Activated gamma-delta T cell (primary cell): ENCODE results near the gene MEIOB.
"Not testable (repeated sequence)": the region's sequence is repeated elsewhere in the genome, so short reads cannot be mapped to it uniquely, and the experiment has no call there.

Experiments
- DNase-seq: peaks from one replicate; lab custom pipeline; 2025; lab: John Stamatoyannopoulos, UW

The MEIOB gene

GRCh38 chr16:1815461-1815860, 56.5 kb downstream of the MEIOB start:
- no peak for DNase-seq

DNA sequence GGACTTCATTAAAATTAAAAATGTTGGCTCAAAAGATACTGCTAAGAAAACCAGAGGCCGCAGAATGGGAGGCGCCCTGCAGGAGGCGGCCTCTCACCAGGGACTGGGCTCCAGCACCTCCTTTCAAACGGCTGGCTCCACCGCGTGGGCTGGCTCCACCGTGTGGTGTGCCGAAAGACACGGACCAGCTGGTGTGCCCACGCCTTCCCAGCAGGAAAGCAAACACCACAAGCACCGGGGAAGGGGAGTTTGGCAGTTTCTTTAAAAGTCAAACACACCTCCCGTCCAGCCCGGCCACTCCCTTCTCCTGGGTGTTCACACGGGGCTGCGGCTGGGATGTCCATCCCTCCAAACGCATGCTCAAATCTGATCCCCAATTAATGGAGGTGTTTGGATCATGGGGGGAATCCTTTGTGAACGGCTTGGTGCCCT, 59.2 kb downstream of the MEIOB start:
- no peak for DNase-seq

DNA sequence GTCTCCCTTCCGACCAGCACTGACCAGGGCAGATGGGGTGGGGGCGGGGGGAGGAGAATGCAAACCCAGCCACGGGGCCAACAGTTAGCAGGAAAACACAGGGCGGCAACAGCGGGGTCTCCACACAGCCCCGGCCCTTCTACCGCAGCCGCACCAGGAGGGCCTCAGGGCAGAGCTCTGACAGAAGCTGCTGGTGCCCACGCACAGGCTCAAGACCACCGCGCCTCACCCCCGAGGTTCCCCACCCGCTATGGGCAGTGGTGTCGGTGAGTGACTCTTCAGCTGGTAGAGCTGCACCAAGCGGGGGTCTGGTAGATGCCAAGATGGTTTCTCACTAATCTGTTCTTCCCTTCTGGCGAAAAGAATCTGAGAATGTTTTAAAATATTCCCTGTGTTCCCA, 61.4 kb downstream of the MEIOB start:
- no peak for DNase-seq

DNA sequence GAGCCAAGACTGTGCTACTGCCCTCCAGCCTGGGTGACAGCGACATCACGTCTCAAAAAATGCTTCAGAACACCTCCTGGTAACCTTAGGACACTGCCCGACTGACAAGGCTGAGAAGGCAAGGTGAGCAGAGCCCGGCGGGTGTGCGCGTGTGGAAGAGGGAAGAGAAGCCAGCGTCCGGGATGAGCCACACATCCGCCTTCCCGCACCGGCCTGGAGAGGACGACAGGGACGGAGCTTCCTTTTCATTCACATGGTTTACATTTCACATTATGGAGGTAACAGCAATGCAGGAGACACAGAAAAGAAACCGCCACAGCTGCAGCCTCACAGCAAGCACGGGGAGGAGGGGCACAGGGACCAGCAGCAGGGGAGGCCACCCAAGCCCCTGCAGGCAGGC, 61.9 kb downstream of the MEIOB start:
- no peak for DNase-seq

- DNase-seq: no peak
Measured at GRCh38 chr16:1809281-1809801, 62.6 kb downstream of the MEIOB start.

GRCh38 chr16:1808691-1809090, 63.3 kb downstream of the MEIOB start:
- no peak for DNase-seq

DNA sequence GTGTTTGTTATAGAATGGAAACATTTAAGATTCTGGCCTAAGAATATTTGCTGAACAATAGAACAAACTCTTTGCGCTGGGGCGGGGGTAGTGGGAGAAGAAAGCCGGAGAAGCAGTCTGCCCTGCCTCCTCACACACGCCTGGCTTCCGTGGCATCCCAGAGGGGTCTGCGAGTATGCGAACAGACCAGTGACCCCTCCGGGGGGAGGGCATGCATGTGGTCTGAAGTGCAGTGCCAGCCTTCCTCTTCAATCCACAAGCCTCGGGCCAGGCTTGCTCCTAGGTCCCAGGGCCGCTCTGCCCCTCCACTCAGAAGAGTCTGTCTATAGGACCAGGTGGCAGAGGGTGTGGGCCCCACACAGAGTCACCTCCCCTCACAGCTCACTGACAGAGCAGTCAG, 64.3 kb downstream of the MEIOB start:
- DNase-seq: no peak

- DNase-seq: no peak
Measured at GRCh38 chr16:1800701-1801100, 71.3 kb downstream of the MEIOB start.

DNA sequence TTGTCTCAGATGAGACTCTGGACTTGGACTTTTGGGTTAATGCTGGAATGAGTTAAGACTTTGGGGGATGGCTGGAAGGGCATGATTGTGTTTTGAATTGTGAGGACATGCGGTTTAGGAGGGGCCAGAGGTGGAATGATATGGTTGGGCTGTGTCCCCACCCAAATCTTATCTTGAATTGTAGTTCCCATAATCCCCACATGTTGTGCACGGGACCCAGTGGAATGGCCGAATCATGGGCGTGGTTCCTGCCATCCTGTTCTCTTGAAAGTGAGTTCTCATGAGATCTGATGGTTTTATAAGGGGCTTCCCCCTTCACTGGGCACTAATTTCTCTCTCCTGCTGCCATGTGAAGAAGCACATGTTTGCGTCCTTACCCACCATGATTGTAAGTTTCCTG, 72.7 kb downstream of the MEIOB start:
- DNase-seq: not testable (repeated sequence)

DNA sequence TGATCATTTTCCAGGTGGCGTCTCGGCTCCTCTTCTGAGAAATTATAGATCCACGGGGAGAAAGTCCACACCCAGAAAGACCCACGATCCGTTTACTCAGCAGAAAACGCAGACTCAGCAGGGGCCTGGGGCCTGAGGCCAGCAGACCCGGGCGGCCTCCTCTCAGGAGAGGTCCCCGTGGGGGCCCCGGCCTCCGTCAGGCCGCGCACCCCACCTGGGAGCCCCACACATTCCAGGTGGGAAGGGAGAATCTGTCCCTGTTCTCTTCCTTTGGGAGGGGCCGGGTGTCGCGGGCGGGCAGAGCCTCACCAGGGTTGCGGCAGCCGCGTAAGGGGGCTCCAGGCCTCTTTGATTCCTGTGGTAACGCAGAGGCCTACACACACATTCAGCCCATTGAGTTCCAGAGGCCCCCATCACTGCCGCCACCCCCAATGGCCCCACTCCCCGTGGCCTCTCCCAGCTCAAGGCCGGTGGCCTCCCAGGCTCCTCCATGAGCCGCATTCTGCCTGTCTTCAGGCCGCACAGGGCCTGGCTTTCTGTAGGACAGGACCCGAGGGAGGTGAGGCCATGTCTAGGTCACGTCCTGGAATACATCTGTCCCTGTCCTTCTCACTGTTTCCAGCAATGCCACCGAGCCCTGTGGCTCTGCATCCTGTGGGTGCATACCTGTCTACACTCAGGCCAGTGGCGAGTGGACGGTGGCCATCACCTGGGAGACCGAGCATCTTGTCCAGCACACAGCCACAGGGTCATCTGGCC, 76.9 kb downstream of the MEIOB start:
- no peak for DNase-seq

DNA sequence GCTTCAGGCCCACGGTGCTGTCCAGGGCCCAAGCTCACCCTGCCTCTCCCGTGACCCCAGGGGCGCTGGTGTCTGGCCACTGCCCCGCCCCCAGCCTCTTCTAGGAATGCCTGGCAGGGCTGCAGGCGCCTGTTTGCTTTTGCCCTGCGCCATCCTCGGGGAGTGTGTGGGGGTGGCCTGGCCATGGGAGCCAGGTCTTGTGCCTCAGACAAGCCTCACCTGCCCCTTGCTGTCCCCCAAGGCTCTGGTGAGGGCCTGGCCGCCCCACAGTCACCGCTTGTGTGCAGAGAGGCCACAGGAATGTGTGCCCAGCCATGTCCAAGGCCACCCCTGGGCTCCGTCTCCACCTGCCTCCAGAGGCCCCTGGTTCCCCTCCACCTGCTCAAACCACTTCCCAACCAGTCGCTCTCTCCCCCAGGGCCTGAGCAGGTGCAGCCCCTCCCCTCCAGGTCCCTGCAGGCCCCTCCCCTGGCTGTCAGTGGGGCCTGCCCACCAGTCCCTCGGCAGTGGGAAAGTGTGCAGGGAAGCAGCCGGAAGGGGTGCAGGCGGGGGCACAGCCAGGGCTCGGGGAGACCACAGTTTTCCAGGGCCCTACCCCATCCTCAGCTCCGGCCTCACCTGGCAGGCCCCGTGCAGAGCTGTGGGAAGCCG, 77.6 kb downstream of the MEIOB start:
- DNase-seq: no peak

DNA sequence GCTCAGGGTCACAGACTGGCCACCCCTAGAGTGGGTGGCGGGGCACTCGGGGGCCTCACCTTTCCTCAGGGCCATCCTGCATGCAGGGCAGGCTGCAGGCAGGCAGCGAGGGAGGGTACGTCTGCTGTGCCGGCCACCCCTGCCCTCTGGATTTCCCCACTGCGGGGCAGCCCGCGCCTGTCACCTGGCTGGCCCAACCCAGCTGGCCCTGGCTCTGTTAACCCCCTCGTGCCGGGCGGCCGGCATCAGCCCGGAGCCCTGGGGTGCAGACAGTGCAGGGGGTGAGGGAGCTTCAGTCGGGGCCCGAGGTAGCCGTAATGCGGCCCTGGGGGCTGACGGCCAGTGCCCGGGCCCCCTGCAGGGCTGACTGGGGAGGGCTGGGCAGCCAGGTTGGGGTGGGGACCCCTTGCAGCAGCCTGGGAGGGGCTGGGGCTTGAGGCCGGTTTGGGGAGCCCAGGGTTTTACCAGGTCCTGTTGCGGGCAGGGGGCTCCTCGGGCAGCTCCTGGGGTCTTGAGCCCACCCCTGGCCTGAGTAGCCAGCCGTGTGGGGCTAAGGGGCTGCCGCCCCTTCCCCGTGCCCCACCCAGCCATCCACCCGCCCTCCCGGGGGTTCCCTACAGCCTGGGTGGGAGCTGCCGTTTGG, 78.3 kb downstream of the MEIOB start, which contains the start of gene IGFALS:
IGFALS (minus strand) TSS at position 128 of the 643 bp plus-strand sequence; CDS start at position 75, 53 bp downstream.
- no peak for DNase-seq

DNA sequence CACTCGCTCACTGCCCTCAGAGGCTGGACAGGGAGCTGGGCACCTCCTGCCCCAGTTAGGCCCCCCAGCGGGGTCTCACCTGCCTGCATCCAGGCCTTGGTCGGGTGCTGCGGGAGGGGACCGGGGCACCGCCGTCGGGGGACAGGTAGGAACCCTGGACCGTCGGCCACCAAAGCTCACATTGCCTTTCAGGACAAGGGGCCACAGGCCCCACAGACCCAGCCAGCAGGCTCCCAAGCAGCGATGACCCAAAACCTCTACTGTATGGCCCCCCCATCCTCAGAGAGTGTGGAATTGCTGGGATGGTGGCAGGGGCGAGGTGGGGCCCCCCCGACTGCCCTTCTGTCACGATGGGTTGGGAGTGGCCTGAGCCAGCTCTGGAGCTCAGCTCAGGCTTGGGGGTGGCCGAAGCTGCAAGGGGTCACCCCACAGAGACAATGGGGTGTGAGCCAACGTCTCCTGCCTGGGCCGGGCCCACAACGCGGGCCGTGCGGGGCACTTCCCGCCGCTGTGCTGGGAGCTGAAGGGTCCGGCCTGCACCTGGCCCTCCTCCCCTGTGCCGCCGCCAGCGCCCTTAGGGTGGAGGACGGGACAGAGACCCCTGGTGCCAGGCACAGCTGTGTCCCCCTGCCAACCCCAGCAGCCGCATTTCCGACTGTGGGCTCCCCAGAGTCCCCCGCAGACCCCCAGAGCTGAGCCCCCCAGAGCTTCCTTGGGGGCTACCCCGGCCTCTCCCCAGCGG, 79.0 kb downstream of the MEIOB start:
- DNase-seq: no peak

DNA sequence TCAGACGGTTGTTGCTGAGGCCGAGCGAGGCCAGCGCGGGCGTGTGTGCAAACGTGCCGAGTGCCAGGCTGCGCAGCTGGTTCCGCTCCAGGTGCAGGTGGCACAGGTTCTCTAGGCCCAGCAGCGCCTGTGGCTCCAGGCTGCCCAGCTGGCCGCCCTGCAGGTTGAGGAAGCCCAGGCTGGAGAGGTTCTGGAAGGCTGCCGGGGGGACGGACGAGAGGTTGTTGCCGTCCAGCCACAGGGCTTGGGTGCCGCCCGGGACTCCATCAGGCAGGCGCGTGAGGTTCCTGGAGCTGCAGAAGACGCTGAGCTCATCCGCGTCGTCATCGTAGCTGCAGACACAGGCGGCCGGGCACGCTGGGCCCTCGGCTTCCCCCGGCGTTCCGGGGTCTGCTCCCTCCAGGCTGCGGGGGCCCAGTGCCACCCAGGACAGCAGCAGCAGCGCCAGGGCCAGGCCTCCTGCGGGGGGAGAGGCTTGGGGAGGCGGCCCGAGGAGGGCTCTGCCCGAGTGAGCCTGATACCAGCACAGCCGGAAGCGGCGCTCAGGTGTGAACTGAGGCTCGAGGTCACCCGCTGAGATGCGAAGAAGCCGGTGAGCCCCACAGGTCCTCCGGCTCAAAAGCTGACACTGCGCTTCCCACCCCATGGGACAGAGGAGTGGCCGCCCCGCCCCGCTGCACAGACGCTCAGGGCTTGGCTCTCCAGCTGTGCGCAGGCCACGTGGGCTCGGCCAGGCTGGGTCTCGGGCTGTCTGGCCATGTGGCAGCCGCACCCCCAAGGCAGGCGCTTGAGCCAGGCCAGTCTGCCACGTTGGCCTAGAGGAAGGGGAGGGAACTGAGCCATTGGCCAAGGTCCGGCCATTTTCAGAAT, 79.8 kb downstream of the MEIOB start:
- DNase-seq: no peak

DNA sequence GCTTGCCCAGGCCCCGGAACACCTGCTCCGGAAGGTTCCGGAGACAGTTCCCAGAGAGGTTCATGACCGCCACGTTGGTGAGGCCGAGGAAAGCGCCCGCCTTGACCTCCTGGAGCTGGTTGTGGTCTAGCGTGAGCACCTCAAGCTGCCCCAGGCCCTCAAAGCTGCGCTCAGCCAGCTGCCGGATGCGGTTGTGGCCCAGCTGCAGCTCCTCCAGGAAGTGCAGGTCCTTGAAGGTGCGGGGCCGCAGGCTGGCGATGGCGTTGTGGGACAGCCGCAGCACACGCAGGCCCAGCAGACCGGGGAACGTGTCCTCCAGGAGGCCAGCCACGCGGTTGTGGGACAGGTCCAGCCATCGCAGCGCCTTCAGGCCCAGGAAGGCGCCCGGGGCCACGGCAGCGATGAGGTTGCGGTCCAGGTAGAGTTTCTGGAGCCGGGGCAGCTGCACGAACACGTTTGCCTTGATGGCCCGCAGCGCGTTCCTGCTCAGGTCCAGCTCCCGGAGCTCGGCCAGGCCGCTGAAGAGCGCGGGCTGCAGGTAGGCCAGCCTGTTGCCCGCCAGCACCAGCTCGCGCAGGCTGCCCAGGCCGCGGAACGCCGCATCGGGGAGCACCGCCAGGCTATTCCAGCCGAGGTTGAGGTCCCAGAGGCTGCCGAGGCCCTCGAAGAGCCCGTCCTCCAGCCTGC, 80.6 kb downstream of the MEIOB start:
- no peak for DNase-seq

- no peak for DNase-seq
Measured at GRCh38 chr16:1790611-1791255, 81.2 kb downstream of the MEIOB start.

- no peak for DNase-seq
Measured at GRCh38 chr16:1790261-1790610, 81.7 kb downstream of the MEIOB start.

GRCh38 chr16:1789643-1790045, 82.3 kb downstream of the MEIOB start:
- DNase-seq: no peak

- DNase-seq: no peak
Measured at GRCh38 chr16:1788708-1789100, 83.3 kb downstream of the MEIOB start.

- DNase-seq: no peak
Measured at GRCh38 chr16:1788095-1788707, 83.8 kb downstream of the MEIOB start.
